ENCODE measurements around the gene CAD. TPM values are rescaled to one million over a fixed set of nuclear protein-coding genes. Genes with fewer than 3 reads are reported as not detected.

The CAD gene
- total RNA-seq, 1 experiment from 2014 or later: 38.5 TPM

GRCh38 chr2:27275211-27276150 lies 58.3 kb downstream of the CAD start, which contains the start of gene DNAJC5G:
TSS of gene DNAJC5G (plus strand) at chr2:27275433. CDS start at chr2:27276729, 1,296 bp downstream.
- no peak for DNase-seq (ENCODE audit: extremely low read depth, low read depth)

- DNase-seq (ENCODE audit: extremely low read depth, low read depth): no peak
Measured at GRCh38 chr2:27278010-27278409, 60.8 kb downstream of the CAD start.

- no peak for DNase-seq (ENCODE audit: extremely low read depth, low read depth)
Measured at GRCh38 chr2:27280826-27281225, 63.7 kb downstream of the CAD start.

GRCh38 chr2:27281442-27281841 lies 64.3 kb downstream of the CAD start:
- no peak for DNase-seq (ENCODE audit: extremely low read depth, low read depth)

- no peak for DNase-seq (ENCODE audit: extremely low read depth, low read depth)
Measured at GRCh38 chr2:27281855-27282559, 64.8 kb downstream of the CAD start, which contains the start of gene TRIM54. TSS of gene TRIM54 (plus strand) at chr2:27282429. CDS start at chr2:27282732, 303 bp downstream.

GRCh38 chr2:27282892-27283291 lies 65.7 kb downstream of the CAD start:
- DNase-seq (ENCODE audit: extremely low read depth, low read depth): no peak

- DNase-seq (ENCODE audit: extremely low read depth, low read depth): no peak
Measured at GRCh38 chr2:27284996-27285395, 67.8 kb downstream of the CAD start.

GRCh38 chr2:27285481-27285880 lies 68.3 kb downstream of the CAD start:
- no peak for DNase-seq (ENCODE audit: extremely low read depth, low read depth)

GRCh38 chr2:27288610-27289009 lies 71.4 kb downstream of the CAD start:
- no peak for DNase-seq (ENCODE audit: extremely low read depth, low read depth)

- no peak for DNase-seq (ENCODE audit: extremely low read depth, low read depth)
Measured at GRCh38 chr2:27290549-27290948, 73.4 kb downstream of the CAD start.

GRCh38 chr2:27291865-27292264 lies 74.7 kb downstream of the CAD start:
- no peak for DNase-seq (ENCODE audit: extremely low read depth, low read depth)

Other genes with a start within 250 kb of the CAD start
- gene MAPRE3, start 246.7 kb upstream of the CAD start, total RNA-seq (2014; rRNA removed; shearing (Covaris generic)): 4.0 and 5.1 TPM in 2 replicates
- 32.0 and 36.3 TPM in 2 replicates for gene TMEM214, start 184.4 kb upstream of the CAD start, total RNA-seq (2014; rRNA removed; shearing (Covaris generic))
- gene AGBL5, start 165.7 kb upstream of the CAD start, total RNA-seq (2014; rRNA removed; shearing (Covaris generic)): 35.4 and 39.5 TPM in 2 replicates
- gene OST4, start 145.7 kb upstream of the CAD start, total RNA-seq (2014; rRNA removed; shearing (Covaris generic)): 255 and 293 TPM in 2 replicates
- gene EMILIN1, start 138.8 kb upstream of the CAD start, total RNA-seq (2014; rRNA removed; shearing (Covaris generic)): 0.22 TPM in 1 of 2 replicates, not detected in the other
- 1.2 and 1.7 TPM in 2 replicates for gene KHK, start 130.6 kb upstream of the CAD start, total RNA-seq (2014; rRNA removed; shearing (Covaris generic))
- gene CGREF1, start 98.2 kb upstream of the CAD start, total RNA-seq (2014; rRNA removed; shearing (Covaris generic)): 43.2 and 45.2 TPM in 2 replicates
- 1.4 and 1.7 TPM in 2 replicates for gene ABHD1, start 93.6 kb upstream of the CAD start, total RNA-seq (2014; rRNA removed; shearing (Covaris generic))
- gene PREB, start 82.7 kb upstream of the CAD start, total RNA-seq (2014; rRNA removed; shearing (Covaris generic)): 52.5 and 53.3 TPM in 2 replicates
- not detected in 2 replicates for gene PRR30, start 78.0 kb upstream of the CAD start, total RNA-seq (2014; rRNA removed; shearing (Covaris generic))
- not detected in 2 replicates for gene TCF23, start 68.4 kb upstream of the CAD start, total RNA-seq (2014; rRNA removed; shearing (Covaris generic))
- gene ATRAID, start 5.3 kb upstream of the CAD start, total RNA-seq (2014; rRNA removed; shearing (Covaris generic)): 219 and 271 TPM in 2 replicates
- 49.7 and 51.8 TPM in 2 replicates for gene SLC5A6, start 5.1 kb upstream of the CAD start, total RNA-seq (2014; rRNA removed; shearing (Covaris generic))
- gene SLC30A3, start 45.7 kb downstream of the CAD start, total RNA-seq (2014; rRNA removed; shearing (Covaris generic)): 0.50 and 0.75 TPM in 2 replicates
- gene DNAJC5G, start 58.1 kb downstream of the CAD start, total RNA-seq (2014; rRNA removed; shearing (Covaris generic)): not detected in 2 replicates
- 0.12 TPM in 1 of 2 replicates, not detected in the other for gene TRIM54, start 65.1 kb downstream of the CAD start, total RNA-seq (2014; rRNA removed; shearing (Covaris generic))
- 4.6 and 6.8 TPM in 2 replicates for gene UCN, start 91.1 kb downstream of the CAD start, total RNA-seq (2014; rRNA removed; shearing (Covaris generic))
- gene MPV17, start 105.7 kb downstream of the CAD start, total RNA-seq (2014; rRNA removed; shearing (Covaris generic)): 77.5 and 83.6 TPM in 2 replicates
- 59.8 and 66.5 TPM in 2 replicates for gene GTF3C2, start 139.4 kb downstream of the CAD start, total RNA-seq (2014; rRNA removed; shearing (Covaris generic))
- gene EIF2B4, start 153.0 kb downstream of the CAD start, total RNA-seq (2014; rRNA removed; shearing (Covaris generic)): 28.7 and 31.2 TPM in 2 replicates
- gene SNX17, start 153.2 kb downstream of the CAD start, total RNA-seq (2014; rRNA removed; shearing (Covaris generic)): 80.9 and 88.7 TPM in 2 replicates
- 7.0 and 7.3 TPM in 2 replicates for gene ZNF513, start 163.4 kb downstream of the CAD start, total RNA-seq (2014; rRNA removed; shearing (Covaris generic))
- gene PPM1G, start 192.2 kb downstream of the CAD start, total RNA-seq (2014; rRNA removed; shearing (Covaris generic)): 108 and 112 TPM in 2 replicates
- gene NRBP1, start 211.3 kb downstream of the CAD start, total RNA-seq (2014; rRNA removed; shearing (Covaris generic)): 78.0 and 79.3 TPM in 2 replicates
- 0.69 and 1.0 TPM in 2 replicates for gene KRTCAP3, start 225.0 kb downstream of the CAD start, total RNA-seq (2014; rRNA removed; shearing (Covaris generic))